22Rv1 (cell line): ENCODE measurements around the gene SMCO3.

Source experiments
- H3K27ac ChIP-seq: fragments of 450-650 bp; 2 replicates; pipeline ENCODE4 v1.5.1; 2017
- ZFX ChIP-seq: fragments of 450-650 bp; IDR thresholded peaks from 2 replicates; pipeline ENCODE4 v1.6.1; 2017; ENCODE audit warnings: antibody characterized with exemption, borderline replicate concordance
- TF ChIP-seq, protein P1 (sequence below): fragments of 450-650 bp; IDR thresholded peaks from 2 replicates; pipeline ENCODE4 v1.5.1; 2017; ENCODE audit warnings: mild to moderate bottlenecking

SMCO3 gene

DNA sequence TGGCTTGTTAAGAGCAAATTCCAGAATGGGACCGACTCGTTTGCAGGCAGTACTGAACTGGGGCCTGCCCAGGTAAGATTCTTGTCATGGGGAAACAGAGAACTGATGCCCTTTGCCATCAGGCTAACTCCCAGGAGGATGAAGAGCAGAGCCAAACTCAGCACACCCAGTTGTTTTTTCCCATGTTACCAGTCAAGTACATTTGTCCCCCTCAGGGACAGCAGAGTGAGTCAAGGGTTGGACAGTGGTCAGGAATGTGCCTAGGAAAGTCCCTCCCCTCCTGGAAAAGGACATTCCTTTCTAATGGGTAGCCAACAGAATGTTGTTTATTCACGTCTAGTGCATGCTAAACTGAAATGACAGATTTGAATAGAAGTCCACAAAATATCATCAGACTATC lies 27.8 kb upstream of the SMCO3 start:
- TF ChIP-seq, protein P1, sequence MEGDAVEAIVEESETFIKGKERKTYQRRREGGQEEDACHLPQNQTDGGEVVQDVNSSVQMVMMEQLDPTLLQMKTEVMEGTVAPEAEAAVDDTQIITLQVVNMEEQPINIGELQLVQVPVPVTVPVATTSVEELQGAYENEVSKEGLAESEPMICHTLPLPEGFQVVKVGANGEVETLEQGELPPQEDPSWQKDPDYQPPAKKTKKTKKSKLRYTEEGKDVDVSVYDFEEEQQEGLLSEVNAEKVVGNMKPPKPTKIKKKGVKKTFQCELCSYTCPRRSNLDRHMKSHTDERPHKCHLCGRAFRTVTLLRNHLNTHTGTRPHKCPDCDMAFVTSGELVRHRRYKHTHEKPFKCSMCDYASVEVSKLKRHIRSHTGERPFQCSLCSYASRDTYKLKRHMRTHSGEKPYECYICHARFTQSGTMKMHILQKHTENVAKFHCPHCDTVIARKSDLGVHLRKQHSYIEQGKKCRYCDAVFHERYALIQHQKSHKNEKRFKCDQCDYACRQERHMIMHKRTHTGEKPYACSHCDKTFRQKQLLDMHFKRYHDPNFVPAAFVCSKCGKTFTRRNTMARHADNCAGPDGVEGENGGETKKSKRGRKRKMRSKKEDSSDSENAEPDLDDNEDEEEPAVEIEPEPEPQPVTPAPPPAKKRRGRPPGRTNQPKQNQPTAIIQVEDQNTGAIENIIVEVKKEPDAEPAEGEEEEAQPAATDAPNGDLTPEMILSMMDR = no peak
- TF ChIP-seq ZFX = no peak
- H3K27ac ChIP-seq = peak overlapping the region; percentile 84

- peak overlapping the region; percentile 84 for H3K27ac ChIP-seq
- TF ChIP-seq, protein P1 = no peak
- TF ChIP-seq ZFX = no peak
These were observed 26.6 kb upstream of the SMCO3 start for GRCh38 chr12:14840616-14841015.

DNA sequence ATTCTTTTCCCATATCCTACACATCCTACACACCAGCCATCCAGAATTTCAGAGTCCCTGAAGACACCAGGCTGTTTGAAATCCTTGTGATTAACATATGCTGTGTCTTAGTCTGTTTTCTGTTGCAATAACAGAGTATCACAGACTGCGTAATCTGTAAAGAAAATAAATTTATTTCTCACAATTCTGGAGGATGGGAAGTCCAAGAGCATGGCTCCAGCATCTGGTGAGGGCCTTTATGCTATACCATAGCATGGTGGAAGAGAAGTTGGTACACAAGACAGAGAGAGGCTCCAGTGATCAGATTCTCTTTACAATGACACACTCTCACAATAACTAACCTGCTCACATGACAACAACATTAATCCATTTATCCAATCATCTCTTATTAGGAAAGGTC lies 25.3 kb upstream of the SMCO3 start:
- no peak for TF ChIP-seq ZFX
- TF ChIP-seq, protein P1 = no peak
- no peak overlapping the region for H3K27ac ChIP-seq

- H3K27ac ChIP-seq = no peak overlapping the region
- TF ChIP-seq, protein P1 = no peak
- TF ChIP-seq ZFX = no peak
These were observed 22.6 kb upstream of the SMCO3 start for GRCh38 chr12:14836336-14837210.

DNA sequence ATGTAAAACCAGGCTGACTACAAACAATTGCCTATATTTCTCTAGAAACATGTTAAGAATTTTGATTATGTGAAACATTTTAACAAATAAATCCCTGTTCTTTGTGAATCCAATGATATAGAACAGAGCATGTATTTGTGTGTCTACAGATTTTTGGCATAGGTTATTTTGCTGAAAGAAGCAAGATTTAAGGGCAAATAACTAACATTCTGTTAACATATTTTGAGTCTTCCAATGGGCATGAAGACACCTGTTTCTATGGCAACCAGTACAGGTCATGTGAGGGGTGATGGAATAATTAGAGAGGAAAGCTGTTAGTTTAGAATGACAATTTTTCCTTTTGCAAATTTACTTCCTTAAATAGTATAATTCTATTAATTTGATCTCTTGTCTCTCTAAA lies 20.5 kb upstream of the SMCO3 start:
- TF ChIP-seq, protein P1 = no peak
- TF ChIP-seq ZFX = no peak
- H3K27ac ChIP-seq = no peak overlapping the region

- TF ChIP-seq, protein P1 = no peak
- TF ChIP-seq ZFX = no peak
- H3K27ac ChIP-seq = no peak overlapping the region
These were observed 20.0 kb upstream of the SMCO3 start for GRCh38 chr12:14833952-14834351.

DNA sequence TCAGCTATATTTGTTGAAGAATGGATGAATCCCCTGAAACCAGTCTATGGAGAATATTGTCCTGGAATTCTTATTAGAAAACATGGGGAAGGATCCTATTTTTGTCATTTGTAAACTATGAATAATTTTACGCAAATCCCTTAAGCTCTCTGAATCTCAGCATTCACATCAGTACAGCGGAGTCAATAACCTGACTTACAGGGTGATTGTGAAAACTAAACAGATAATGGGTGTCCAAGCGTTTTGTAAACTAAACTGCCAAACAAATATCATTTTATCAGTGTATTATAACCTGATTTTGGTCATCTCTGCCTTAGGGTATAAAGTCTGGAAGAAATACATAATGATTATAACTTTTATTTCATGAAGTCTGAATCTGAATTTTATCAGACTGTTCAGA lies 19.4 kb upstream of the SMCO3 start:
- no peak overlapping the region for H3K27ac ChIP-seq
- no peak for TF ChIP-seq ZFX
- TF ChIP-seq, protein P1 = no peak
